ENCODE measurements around the gene RILPL1.
"Not testable (repeated sequence)": the region's sequence is repeated elsewhere in the genome, so short reads cannot be mapped to it uniquely, and the experiment has no call there.

RILPL1 gene

GRCh38 chr12:123530668-123531067 lies 2.9 kb downstream of the RILPL1 start:
- DNase-seq (ENCODE audit: low read depth, low spot score): no peak

- no peak for DNase-seq (ENCODE audit: low read depth, low spot score)
Measured at GRCh38 chr12:123529686-123530085, 3.8 kb downstream of the RILPL1 start.

- DNase-seq (ENCODE audit: low read depth, low spot score): no peak
Measured at GRCh38 chr12:123528858-123529257, 4.7 kb downstream of the RILPL1 start.

GRCh38 chr12:123526542-123527080 lies 6.9 kb downstream of the RILPL1 start:
- DNase-seq (ENCODE audit: low read depth, low spot score): no peak

GRCh38 chr12:123524378-123524777 lies 9.1 kb downstream of the RILPL1 start:
- DNase-seq (ENCODE audit: low read depth, low spot score): no peak

- DNase-seq (ENCODE audit: low read depth, low spot score): no peak
Measured at GRCh38 chr12:123523518-123523917, 10.0 kb downstream of the RILPL1 start.

- DNase-seq (ENCODE audit: low read depth, low spot score): no peak
Measured at GRCh38 chr12:123522164-123522563, 11.4 kb downstream of the RILPL1 start.

- no peak for DNase-seq (ENCODE audit: low read depth, low spot score)
Measured at GRCh38 chr12:123520567-123521474, 12.7 kb downstream of the RILPL1 start.

GRCh38 chr12:123519141-123520001 lies 14.1 kb downstream of the RILPL1 start:
- DNase-seq (ENCODE audit: low read depth, low spot score): peak; percentile 97

GRCh38 chr12:123516216-123516780 lies 17.2 kb downstream of the RILPL1 start:
- DNase-seq (ENCODE audit: low read depth, low spot score): peak; percentile 18

- DNase-seq (ENCODE audit: low read depth, low spot score): not testable (repeated sequence)
Measured at GRCh38 chr12:123514582-123515221, 18.8 kb downstream of the RILPL1 start.

GRCh38 chr12:123513805-123514204 lies 19.7 kb downstream of the RILPL1 start:
- DNase-seq (ENCODE audit: low read depth, low spot score): no peak

GRCh38 chr12:123512838-123513665 lies 20.5 kb downstream of the RILPL1 start:
- DNase-seq (ENCODE audit: low read depth, low spot score): no peak

- DNase-seq (ENCODE audit: low read depth, low spot score): no peak
Measured at GRCh38 chr12:123506843-123507236, 26.7 kb downstream of the RILPL1 start.

- DNase-seq (ENCODE audit: low read depth, low spot score): no peak
Measured at GRCh38 chr12:123506059-123506842, 27.3 kb downstream of the RILPL1 start.

- no peak for DNase-seq (ENCODE audit: low read depth, low spot score)
Measured at GRCh38 chr12:123502163-123502704, 31.3 kb downstream of the RILPL1 start.

GRCh38 chr12:123499332-123499731 lies 34.2 kb downstream of the RILPL1 start:
- DNase-seq (ENCODE audit: low read depth, low spot score): no peak

- DNase-seq (ENCODE audit: low read depth, low spot score): no peak
Measured at GRCh38 chr12:123498126-123498825, 35.2 kb downstream of the RILPL1 start.

- no peak for DNase-seq (ENCODE audit: low read depth, low spot score)
Measured at GRCh38 chr12:123497065-123497464, 36.5 kb downstream of the RILPL1 start.

All from astrocyte of the hippocampus (primary cell).